DOHH2 (cell line): ENCODE results near the gene CORT.

Source experiments
- CTCF ChIP-seq: fragments of 200-600 bp; sonication (generic); IDR thresholded peaks from one replicate; pipeline ENCODE4 v1.5.1; 2014; ENCODE audit warnings: antibody characterized with exemption, mild to moderate bottlenecking, low read depth, low read length; ENCODE audit not compliant: poor library complexity, severe bottlenecking
- EZH2phosphoT487 ChIP-seq: fragments of 200-600 bp; sonication (generic); IDR thresholded peaks from 2 replicates; pipeline ENCODE4 v1.6.1; 2017; ENCODE audit warnings: borderline replicate concordance, mild to moderate bottlenecking, antibody characterized with exemption, low read length, moderate library complexity, mixed read lengths

- TF ChIP-seq CTCF (no peak), EZH2phosphoT487 (no peak)
Measured at GRCh38 chr1:10494418-10494753, 44.6 kb downstream of the CORT start.
